Endothelial cell of umbilical vein (primary cell): ENCODE measurements around the gene LIMK2.

Experiments
- EZH2 ChIP-seq: IDR thresholded peaks from 2 replicates; pipeline ENCODE4 v1.6.1; 2012; ENCODE audit warnings: borderline replicate concordance, low read depth, mild to moderate bottlenecking, moderate library complexity, low read length, inconsistent platforms; ENCODE audit not compliant: severe bottlenecking
- POLR2A ChIP-seq: IDR thresholded peaks from 2 replicates; pipeline ENCODE4 v1.6.1; 2012; ENCODE audit warnings: low read depth, mild to moderate bottlenecking, control low read depth, low read length
- POLR2AphosphoS5 ChIP-seq: IDR thresholded peaks from 2 replicates; pipeline ENCODE4 v1.6.1; 2012; ENCODE audit warnings: low read depth, mild to moderate bottlenecking, control low read depth, low read length, moderate library complexity; ENCODE audit not compliant: insufficient read depth
- TF ChIP-seq, protein P1 (sequence below), 2 donors: IDR thresholded peaks; 1 replicate in 1 of 2; 2 replicates in 1 of 2; pipeline ENCODE4 v1.5.1; 2011; ENCODE audit warnings: low read length in 2 of 2, mild to moderate bottlenecking in 2 of 2, moderate library complexity in 2 of 2, control low read depth in 1 of 2, inconsistent platforms in 1 of 2, low read depth in 1 of 2; ENCODE audit not compliant: insufficient read depth in 1 of 2; ENCODE audit errors: extremely low read depth in 1 of 2

DNA sequence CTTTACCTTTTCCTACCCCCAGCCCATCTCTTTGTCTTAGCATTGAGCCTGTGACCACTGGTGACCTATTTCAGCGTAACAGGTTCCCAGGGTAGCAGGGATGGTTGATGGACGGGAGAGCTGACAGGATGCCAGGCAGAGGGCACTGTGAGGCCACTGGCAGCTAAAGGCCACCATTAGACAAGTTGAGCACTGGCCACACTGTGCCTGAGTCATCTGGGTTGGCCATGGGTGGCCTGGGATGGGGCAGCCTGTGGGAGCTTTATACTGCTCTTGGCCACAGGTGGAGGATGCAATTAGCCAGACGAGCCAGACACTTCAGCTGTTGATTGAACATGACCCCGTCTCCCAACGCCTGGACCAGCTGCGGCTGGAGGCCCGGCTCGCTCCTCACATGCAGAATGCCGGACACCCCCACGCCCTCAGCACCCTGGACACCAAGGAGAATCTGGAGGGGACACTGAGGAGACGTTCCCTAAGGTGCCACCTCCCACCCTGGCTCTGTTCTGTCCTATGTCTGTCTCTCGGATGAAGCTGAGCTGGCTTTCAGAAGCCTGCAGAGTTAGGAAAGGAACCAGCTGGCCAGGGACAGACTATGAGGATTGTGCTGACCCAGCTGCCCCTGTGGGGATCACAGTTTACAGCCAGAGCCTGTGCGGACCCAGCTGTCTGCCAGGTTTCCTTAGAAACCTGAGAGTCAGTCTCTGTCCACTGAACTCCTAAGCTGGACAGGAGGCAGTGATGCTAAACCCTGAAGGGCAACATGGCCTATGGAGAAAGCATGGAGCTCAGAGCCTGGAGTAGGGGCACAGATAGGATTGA, 50.4 kb downstream of the LIMK2 start:
- TF ChIP-seq, protein P1, sequence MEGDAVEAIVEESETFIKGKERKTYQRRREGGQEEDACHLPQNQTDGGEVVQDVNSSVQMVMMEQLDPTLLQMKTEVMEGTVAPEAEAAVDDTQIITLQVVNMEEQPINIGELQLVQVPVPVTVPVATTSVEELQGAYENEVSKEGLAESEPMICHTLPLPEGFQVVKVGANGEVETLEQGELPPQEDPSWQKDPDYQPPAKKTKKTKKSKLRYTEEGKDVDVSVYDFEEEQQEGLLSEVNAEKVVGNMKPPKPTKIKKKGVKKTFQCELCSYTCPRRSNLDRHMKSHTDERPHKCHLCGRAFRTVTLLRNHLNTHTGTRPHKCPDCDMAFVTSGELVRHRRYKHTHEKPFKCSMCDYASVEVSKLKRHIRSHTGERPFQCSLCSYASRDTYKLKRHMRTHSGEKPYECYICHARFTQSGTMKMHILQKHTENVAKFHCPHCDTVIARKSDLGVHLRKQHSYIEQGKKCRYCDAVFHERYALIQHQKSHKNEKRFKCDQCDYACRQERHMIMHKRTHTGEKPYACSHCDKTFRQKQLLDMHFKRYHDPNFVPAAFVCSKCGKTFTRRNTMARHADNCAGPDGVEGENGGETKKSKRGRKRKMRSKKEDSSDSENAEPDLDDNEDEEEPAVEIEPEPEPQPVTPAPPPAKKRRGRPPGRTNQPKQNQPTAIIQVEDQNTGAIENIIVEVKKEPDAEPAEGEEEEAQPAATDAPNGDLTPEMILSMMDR (IDR thresholded peaks at IDR 0.05; ENCODE audit: extremely low read depth in 1 of 2, insufficient read depth in 1 of 2, low read depth in 1 of 2, low read length in 2 of 2), result no peak
- TF ChIP-seq EZH2 (no peak), POLR2A (no peak), POLR2AphosphoS5 (no peak)
